ENCODE measurements around the gene INA.

The INA gene

GRCh38 chr10:103276251-103276895, 565 bp upstream of the INA start:
- DNase-seq (ENCODE audit: low spot score) = no peak

- no peak for DNase-seq (ENCODE audit: low spot score)
These were observed 987 bp downstream of the INA start for GRCh38 chr10:103277713-103278536.

- DNase-seq (ENCODE audit: low spot score) = no peak
These were observed 1.5 kb downstream of the INA start for GRCh38 chr10:103278537-103278823.

GRCh38 chr10:103278862-103279298, 1.9 kb downstream of the INA start:
- peak; percentile 43 for DNase-seq (ENCODE audit: low spot score)

GRCh38 chr10:103280031-103280430, 3.1 kb downstream of the INA start:
- no peak for DNase-seq (ENCODE audit: low spot score)

- no peak for DNase-seq (ENCODE audit: low spot score)
These were observed 3.6 kb downstream of the INA start for GRCh38 chr10:103280506-103280905.

- DNase-seq (ENCODE audit: low spot score) = no peak
These were observed 4.8 kb downstream of the INA start for GRCh38 chr10:103281753-103282152.

GRCh38 chr10:103282961-103283360, 6.0 kb downstream of the INA start:
- DNase-seq (ENCODE audit: low spot score) = no peak

GRCh38 chr10:103284170-103284569, 7.2 kb downstream of the INA start:
- no peak for DNase-seq (ENCODE audit: low spot score)

- no peak for DNase-seq (ENCODE audit: low spot score)
These were observed 11.1 kb downstream of the INA start for GRCh38 chr10:103287992-103288391.

- no peak for DNase-seq (ENCODE audit: low spot score)
These were observed 14.7 kb downstream of the INA start for GRCh38 chr10:103291588-103291987.

GRCh38 chr10:103295374-103296015, 18.6 kb downstream of the INA start:
- DNase-seq (ENCODE audit: low spot score) = peak; percentile 33

- no peak for DNase-seq (ENCODE audit: low spot score)
These were observed 30.7 kb downstream of the INA start for GRCh38 chr10:103307594-103307993.

- DNase-seq (ENCODE audit: low spot score) = no peak
These were observed 33.3 kb downstream of the INA start for GRCh38 chr10:103310197-103310596.

- DNase-seq (ENCODE audit: low spot score) = no peak
These were observed 39.1 kb downstream of the INA start for GRCh38 chr10:103316087-103316486.

GRCh38 chr10:103327906-103328305, 51.0 kb downstream of the INA start:
- no peak for DNase-seq (ENCODE audit: low spot score)

- DNase-seq (ENCODE audit: low spot score) = peak; percentile 48
These were observed 57.1 kb downstream of the INA start for GRCh38 chr10:103333934-103334520.

GRCh38 chr10:103334567-103334966, 57.6 kb downstream of the INA start:
- DNase-seq (ENCODE audit: low spot score) = no peak

GRCh38 chr10:103336370-103336769, 59.4 kb downstream of the INA start:
- DNase-seq (ENCODE audit: low spot score) = no peak

Data from RKO (cell line).